OCI-LY3 (cell line): ENCODE results near the gene ARL13A.

Experiments
- H2AFZ ChIP-seq: fragments of 200-600, 300-600 bp; shearing (Covaris generic); 2 replicates; pipeline ENCODE4 v1.6.0; 2014; ENCODE audit warnings: antibody characterized with exemption, low read depth, low read length
- H3K27ac ChIP-seq: fragments of 200-600, 300-600 bp; sonication (generic); 2 replicates; pipeline ENCODE4 v1.5.1; 2014; ENCODE audit warnings: mild to moderate bottlenecking, low read length, moderate library complexity, mixed read lengths
- H3K27me3 ChIP-seq: fragments of 200-600, 300-600 bp; sonication (generic); 2 replicates; pipeline ENCODE4 v1.6.1; 2014; ENCODE audit warnings: low read depth, low read length, mixed read lengths
- H3K36me3 ChIP-seq: fragments of 200-600, 300-600 bp; sonication (generic); replicated peaks from 2 replicates; pipeline ENCODE3; 2014; ENCODE audit warnings: low read depth, low read length, mixed read lengths
- H3K4me1 ChIP-seq: fragments of 300-600, 200-600 bp; sonication (generic); 2 replicates; pipeline ENCODE4 v1.6.1; 2014; ENCODE audit warnings: low read length, mixed read lengths
- H3K4me2 ChIP-seq: fragments of 200-600, 300-600 bp; sonication (generic); 2 replicates; pipeline ENCODE4 v1.6.1; 2014; ENCODE audit warnings: low read length, mixed read lengths
- H3K4me3 ChIP-seq: fragments of 300-600, 200-600 bp; sonication (generic); 2 replicates; pipeline ENCODE4 v1.5.1; 2014; ENCODE audit warnings: antibody characterized with exemption, mild to moderate bottlenecking, low read length, moderate library complexity
- H3K79me2 ChIP-seq: fragments of 300-600, 200-600 bp; shearing (Covaris generic); 2 replicates; pipeline ENCODE4 v1.6.1; 2014; ENCODE audit warnings: mild to moderate bottlenecking, low read length, mixed read lengths
- H3K9ac ChIP-seq: fragments of 300-600, 200-600 bp; shearing (Covaris generic); 2 replicates; pipeline ENCODE4 v1.6.0; 2014; ENCODE audit warnings: mild to moderate bottlenecking, low read length, moderate library complexity
- H3K9me3 ChIP-seq: fragments of 200-600, 300-600 bp; shearing (Covaris generic); 2 replicates; pipeline ENCODE4 v1.6.1; 2014; ENCODE audit warnings: low read length, mixed read lengths; ENCODE audit not compliant: insufficient read depth
- H4K20me1 ChIP-seq: fragments of 200-600, 300-600 bp; sonication (generic); 2 replicates; pipeline ENCODE4 v1.6.1; 2016; ENCODE audit warnings: low read length, mixed read lengths; ENCODE audit not compliant: insufficient read depth
- CTCF ChIP-seq: fragments of 200-600, 300-600 bp; sonication (generic); IDR thresholded peaks from 2 replicates; pipeline ENCODE4 v1.5.1; 2014; ENCODE audit warnings: antibody characterized with exemption, low read length, low read depth
- EZH2phosphoT487 ChIP-seq: fragments of 200-600 bp; shearing (Covaris generic); IDR thresholded peaks from 2 replicates; pipeline ENCODE4 v1.6.1; 2018; ENCODE audit warnings: antibody characterized with exemption, mixed run types, low read depth

ARL13A gene

DNA sequence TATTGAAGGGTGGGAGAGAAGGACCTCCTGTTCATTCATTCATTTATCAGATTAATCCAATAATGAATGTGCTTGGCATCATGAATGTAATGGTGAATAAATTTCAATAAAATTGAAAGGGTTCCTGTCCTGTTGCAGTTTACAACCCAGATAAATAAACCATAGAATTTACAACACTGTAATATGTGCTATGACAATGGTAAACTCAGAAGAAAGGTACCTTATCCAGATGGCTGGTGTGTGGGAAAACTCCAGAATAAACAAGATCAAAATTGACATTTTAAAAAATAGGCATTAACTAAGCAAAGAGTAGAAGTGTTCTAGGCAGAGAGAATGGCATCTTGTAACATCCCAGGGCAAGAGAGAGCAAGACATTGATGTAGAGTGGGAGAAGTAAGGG is 15.3 kb downstream of the ARL13A start:
- H3K9ac ChIP-seq = no peak overlapping the region
- no peaks in the 10 kb centered on the region for H3K79me2 ChIP-seq
- H2AFZ ChIP-seq = no peak overlapping the region
- peaks cover 2% of the 10 kb centered on the region for H3K36me3 ChIP-seq
- TF ChIP-seq EZH2phosphoT487 (no peak), CTCF (no peak)
- no peak overlapping the region for H3K4me2 ChIP-seq
- no peak overlapping the region for H3K27ac ChIP-seq
- no peak overlapping the region for H3K4me3 ChIP-seq
- no peaks in the 10 kb centered on the region for H3K4me1 ChIP-seq
- H3K27me3 ChIP-seq = no peaks in the 10 kb centered on the region
- H4K20me1 ChIP-seq = no peaks in the 10 kb centered on the region
- no peaks in the 10 kb centered on the region for H3K9me3 ChIP-seq

DNA sequence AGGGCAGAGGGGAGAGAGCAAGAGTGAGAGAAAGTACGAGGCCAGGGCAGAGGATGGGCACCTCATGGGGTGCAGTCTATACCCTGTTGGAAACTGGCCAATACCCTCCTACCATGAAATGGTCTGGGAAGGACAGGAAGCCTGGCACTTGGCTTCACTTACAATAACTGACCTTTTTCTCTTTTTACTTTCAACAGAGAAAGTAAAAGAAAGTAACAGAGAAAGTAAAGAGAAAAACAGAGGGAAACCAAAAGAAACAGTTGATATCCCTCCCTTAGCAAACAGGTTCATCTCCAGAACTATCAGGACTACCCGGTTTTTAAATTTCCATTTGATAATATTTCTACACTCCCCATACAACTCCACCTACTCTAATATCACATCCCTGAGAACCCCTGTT is 20.6 kb downstream of the ARL13A start:
- Histone ChIP-seq H3K36me3 (peaks cover 2% of the 10 kb centered on the region), H3K79me2 (no peaks in the 10 kb centered on the region), H3K4me2 (no peak overlapping the region), H3K4me3 (no peak overlapping the region), H3K27me3 (no peaks in the 10 kb centered on the region), H3K9ac (no peak overlapping the region), H3K4me1 (no peaks in the 10 kb centered on the region), H4K20me1 (no peaks in the 10 kb centered on the region), H3K27ac (no peak overlapping the region), H3K9me3 (no peaks in the 10 kb centered on the region), H2AFZ (no peak overlapping the region)
- TF ChIP-seq EZH2phosphoT487 = no peak
- TF ChIP-seq CTCF = no peak

DNA sequence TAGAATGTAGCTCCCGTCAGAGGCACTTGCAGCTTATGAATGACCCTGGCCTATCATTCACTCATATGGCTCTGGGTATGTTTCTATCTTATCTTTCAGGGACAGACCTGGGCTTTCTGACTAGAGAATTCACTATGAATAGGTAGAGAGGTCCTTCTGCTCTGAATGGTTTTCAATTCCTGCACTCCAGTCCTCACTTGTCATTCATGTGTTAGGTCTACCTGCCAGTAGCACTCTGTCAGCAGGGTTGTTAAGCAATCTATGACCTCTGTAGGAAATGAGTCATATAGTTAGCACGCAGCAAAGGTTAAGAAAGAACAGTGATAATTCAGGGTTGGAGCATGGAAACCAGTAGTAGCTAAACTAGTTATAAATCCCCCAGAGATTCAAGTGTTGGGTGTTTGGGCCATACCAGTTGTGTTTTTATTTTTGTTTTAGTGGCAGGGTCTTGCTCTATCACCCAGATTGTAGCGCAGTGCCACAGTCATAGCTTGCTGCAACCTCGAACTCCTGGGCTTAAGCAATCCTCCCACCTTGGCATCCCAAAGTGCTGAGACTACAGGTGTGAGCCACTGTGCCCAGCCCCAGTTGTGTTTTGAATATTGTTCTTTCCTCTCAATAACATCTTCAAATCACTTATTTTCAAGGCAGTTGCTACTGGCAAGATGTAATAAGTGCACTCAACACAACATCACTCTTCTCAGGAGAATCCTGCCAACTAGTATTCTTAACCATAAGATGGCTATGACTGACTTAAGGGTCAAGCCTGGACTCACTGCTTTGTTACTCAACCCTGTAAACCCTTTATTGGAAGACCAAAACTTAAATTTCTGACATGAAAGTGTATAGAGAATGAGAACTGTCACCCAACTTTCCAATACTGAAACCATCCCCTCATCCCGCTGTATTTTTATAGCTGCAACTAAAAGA is 25.1 kb downstream of the ARL13A start:
- H4K20me1 ChIP-seq = no peaks in the 10 kb centered on the region
- no peak overlapping the region for H2AFZ ChIP-seq
- no peaks in the 10 kb centered on the region for H3K9me3 ChIP-seq
- no peaks in the 10 kb centered on the region for H3K27me3 ChIP-seq
- H3K9ac ChIP-seq = no peak overlapping the region
- H3K36me3 ChIP-seq = no peaks in the 10 kb centered on the region
- no peak overlapping the region for H3K27ac ChIP-seq
- TF ChIP-seq CTCF = no peak
- no peak for TF ChIP-seq EZH2phosphoT487
- H3K4me3 ChIP-seq = no peak overlapping the region
- H3K4me1 ChIP-seq = no peaks in the 10 kb centered on the region
- no peaks in the 10 kb centered on the region for H3K79me2 ChIP-seq
- H3K4me2 ChIP-seq = no peak overlapping the region

GRCh38 chrX:100995469-100995868 is 26.0 kb downstream of the ARL13A start:
- TF ChIP-seq CTCF (no peak), EZH2phosphoT487 (no peak)
- Histone ChIP-seq H3K4me2 (no peak overlapping the region), H3K4me3 (no peak overlapping the region), H3K36me3 (peaks cover under 1% of the 10 kb centered on the region), H3K79me2 (no peaks in the 10 kb centered on the region), H3K27me3 (no peaks in the 10 kb centered on the region), H3K9me3 (no peaks in the 10 kb centered on the region), H3K4me1 (no peaks in the 10 kb centered on the region), H2AFZ (no peak overlapping the region), H3K9ac (no peak overlapping the region), H3K27ac (no peak overlapping the region), H4K20me1 (no peaks in the 10 kb centered on the region)
